HepG2 (cell line): Measurements from ENCODE around the gene ZNF79.

ENCODE experiments used
- ARHGAP35 ChIP-seq: sonication (generic); formaldehyde crosslinking; IDR thresholded peaks from 2 replicates; pipeline ENCODE4 v1.9.0; 2022; ENCODE audit warnings: mild to moderate bottlenecking, inconsistent platforms, moderate library complexity, missing genetic modification reagents, borderline replicate concordance
- CTCF ChIP-seq: sonication (generic); formaldehyde crosslinking; IDR thresholded peaks from 2 replicates; pipeline ENCODE4 v1.5.0; 2020; ENCODE audit warnings: mild to moderate bottlenecking, missing genetic modification reagents, moderate library complexity
- EZH2 ChIP-seq: conservative IDR thresholded peaks from 2 replicates; pipeline ENCODE4 v1.6.1; 2012; ENCODE audit warnings: mild to moderate bottlenecking, low read depth, low read length, moderate library complexity
- FOSL1 ChIP-seq: sonication (generic); formaldehyde crosslinking; IDR thresholded peaks from 2 replicates; pipeline ENCODE4 v1.9.0; 2021; ENCODE audit warnings: missing genetic modification reagents, borderline replicate concordance
- GATA4 ChIP-seq: sonication (generic); IDR thresholded peaks from 2 replicates; pipeline ENCODE4 v1.6.1; 2016; ENCODE audit warnings: antibody characterized with exemption, low read depth, borderline replicate concordance
- HOMEZ ChIP-seq: IDR thresholded peaks from 2 replicates; pipeline ENCODE4 v1.6.1; 2016; ENCODE audit warnings: low read depth
- JUN ChIP-seq: sonication (generic); formaldehyde crosslinking; IDR thresholded peaks from 2 replicates; pipeline ENCODE4 v1.4.0; 2020; ENCODE audit warnings: mild to moderate bottlenecking, missing genetic modification reagents
- NONO ChIP-seq, 2 experiments: fragments of 450-650 bp in 1 of 2; sonication (generic) in 1 of 2; formaldehyde crosslinking in 1 of 2; IDR thresholded peaks in 1 of 2; conservative IDR thresholded peaks in 1 of 2; 2 replicates each; pipeline versions ENCODE4 v1.6.1 to v1.8.0; 2017 to 2022; ENCODE audit warnings: mild to moderate bottlenecking in 1 of 2, missing genetic modification reagents in 1 of 2, moderate library complexity in 1 of 2
- POLR2AphosphoS5 ChIP-seq: IDR thresholded peaks from 2 replicates; pipeline ENCODE4 v1.6.1; 2012; ENCODE audit warnings: low read depth, low read length
- SP1 ChIP-seq, 2 experiments: fragments of 450-650 bp in 1 of 2; sonication (generic) in 1 of 2; formaldehyde crosslinking in 1 of 2; IDR thresholded peaks; 2 replicates each; pipeline versions ENCODE4 v1.4.0 to v1.6.1; 2016 to 2020; ENCODE audit warnings: missing genetic modification reagents in 1 of 2
- TAF1 ChIP-seq: sonication (generic); formaldehyde crosslinking; IDR thresholded peaks from 2 replicates; pipeline ENCODE4 v1.4.0; 2020; ENCODE audit warnings: missing genetic modification reagents
- ZXDC ChIP-seq: sonication (generic); formaldehyde crosslinking; IDR thresholded peaks from 2 replicates; pipeline ENCODE4 v1.5.0; 2020; ENCODE audit warnings: mild to moderate bottlenecking, missing genetic modification reagents
- TF ChIP-seq, protein P1 (sequence below): fragments of 450-650 bp; IDR thresholded peaks from 2 replicates; pipeline ENCODE4 v1.6.1; 2017; ENCODE audit warnings: mild to moderate bottlenecking

GRCh38 chr9:127390248-127390545, 34.0 kb upstream of the ZNF79 start:
- TF ChIP-seq EZH2 = no peak
- TF ChIP-seq FOSL1 (CRISPR knock-in tag) = no peak
- TF ChIP-seq GATA4 = no peak
- no peak for TF ChIP-seq ARHGAP35
- TF ChIP-seq JUN (CRISPR knock-in tag) = no peak
- no peak for TF ChIP-seq CTCF (CRISPR knock-in tag)
- no peak for TF ChIP-seq ZXDC (CRISPR knock-in tag)
- TF ChIP-seq, protein P1, sequence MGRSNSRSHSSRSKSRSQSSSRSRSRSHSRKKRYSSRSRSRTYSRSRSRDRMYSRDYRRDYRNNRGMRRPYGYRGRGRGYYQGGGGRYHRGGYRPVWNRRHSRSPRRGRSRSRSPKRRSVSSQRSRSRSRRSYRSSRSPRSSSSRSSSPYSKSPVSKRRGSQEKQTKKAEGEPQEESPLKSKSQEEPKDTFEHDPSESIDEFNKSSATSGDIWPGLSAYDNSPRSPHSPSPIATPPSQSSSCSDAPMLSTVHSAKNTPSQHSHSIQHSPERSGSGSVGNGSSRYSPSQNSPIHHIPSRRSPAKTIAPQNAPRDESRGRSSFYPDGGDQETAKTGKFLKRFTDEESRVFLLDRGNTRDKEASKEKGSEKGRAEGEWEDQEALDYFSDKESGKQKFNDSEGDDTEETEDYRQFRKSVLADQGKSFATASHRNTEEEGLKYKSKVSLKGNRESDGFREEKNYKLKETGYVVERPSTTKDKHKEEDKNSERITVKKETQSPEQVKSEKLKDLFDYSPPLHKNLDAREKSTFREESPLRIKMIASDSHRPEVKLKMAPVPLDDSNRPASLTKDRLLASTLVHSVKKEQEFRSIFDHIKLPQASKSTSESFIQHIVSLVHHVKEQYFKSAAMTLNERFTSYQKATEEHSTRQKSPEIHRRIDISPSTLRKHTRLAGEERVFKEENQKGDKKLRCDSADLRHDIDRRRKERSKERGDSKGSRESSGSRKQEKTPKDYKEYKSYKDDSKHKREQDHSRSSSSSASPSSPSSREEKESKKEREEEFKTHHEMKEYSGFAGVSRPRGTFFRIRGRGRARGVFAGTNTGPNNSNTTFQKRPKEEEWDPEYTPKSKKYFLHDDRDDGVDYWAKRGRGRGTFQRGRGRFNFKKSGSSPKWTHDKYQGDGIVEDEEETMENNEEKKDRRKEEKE = no peak
- TF ChIP-seq NONO (IDR thresholded peaks at IDR 0.05) = no peak
- no peak for TF ChIP-seq NONO (CRISPR knock-in tag; conservative IDR thresholded peaks at IDR 0.05)
- TF ChIP-seq TAF1 (CRISPR knock-in tag) = no peak
- TF ChIP-seq HOMEZ = no peak
- TF ChIP-seq POLR2AphosphoS5 = no peak
- no peak for TF ChIP-seq SP1 (IDR thresholded peaks at IDR 0.05)
- no peak for TF ChIP-seq SP1 (CRISPR knock-in tag; IDR thresholded peaks at IDR 0.05)
